Measurements from ENCODE around the gene ACTL9.

ACTL9 gene

GRCh38 chr19:8684001-8684902 lies 14.3 kb downstream of the ACTL9 start:
- DNase-seq: no peak

- DNase-seq: no peak
Observed at GRCh38 chr19:8682931-8683330, 15.7 kb downstream of the ACTL9 start.

GRCh38 chr19:8682472-8682871 lies 16.1 kb downstream of the ACTL9 start:
- no peak for DNase-seq

- DNase-seq: no peak
Observed at GRCh38 chr19:8681345-8682029, 17.1 kb downstream of the ACTL9 start.

GRCh38 chr19:8680676-8681344 lies 17.8 kb downstream of the ACTL9 start:
- DNase-seq: no peak

- no peak for DNase-seq
Observed at GRCh38 chr19:8678244-8678807, 20.3 kb downstream of the ACTL9 start.

- no peak for DNase-seq
Observed at GRCh38 chr19:8675066-8675465, 23.5 kb downstream of the ACTL9 start.

- no peak for DNase-seq
Observed at GRCh38 chr19:8673276-8673891, 25.2 kb downstream of the ACTL9 start.

GRCh38 chr19:8666814-8667405 lies 31.7 kb downstream of the ACTL9 start:
- no peak for DNase-seq

- DNase-seq: no peak
Observed at GRCh38 chr19:8665468-8666213, 33.0 kb downstream of the ACTL9 start.

- no peak for DNase-seq
Observed at GRCh38 chr19:8664671-8665057, 33.9 kb downstream of the ACTL9 start.

- no peak for DNase-seq
Observed at GRCh38 chr19:8663920-8664670, 34.5 kb downstream of the ACTL9 start.

- DNase-seq: no peak
Observed at GRCh38 chr19:8662263-8662662, 36.3 kb downstream of the ACTL9 start.

- no peak for DNase-seq
Observed at GRCh38 chr19:8659905-8660304, 38.7 kb downstream of the ACTL9 start.

- DNase-seq: no peak
Observed at GRCh38 chr19:8657869-8658268, 40.7 kb downstream of the ACTL9 start.

- no peak for DNase-seq
Observed at GRCh38 chr19:8655340-8655709, 43.3 kb downstream of the ACTL9 start.

- DNase-seq: peak; percentile 2
Observed at GRCh38 chr19:8654591-8655339, 43.8 kb downstream of the ACTL9 start.

- no peak for DNase-seq
Observed at GRCh38 chr19:8648240-8648639, 50.4 kb downstream of the ACTL9 start.
